Putamen (tissue), 1 donor: Measurements from ENCODE around the gene TNFRSF8.

Source experiments
- DNase-seq: peaks from one replicate; pipeline ENCODE4 v3.0.0-alpha.2; 2016; ENCODE audit warnings: low spot score

The TNFRSF8 gene

GRCh38 chr1:12114340-12114683 is 51.2 kb downstream of the TNFRSF8 start:
- DNase-seq, result no peak

- DNase-seq, result no peak
These were observed 51.8 kb downstream of the TNFRSF8 start for GRCh38 chr1:12114916-12115315.

- DNase-seq, result no peak
These were observed 58.3 kb downstream of the TNFRSF8 start for GRCh38 chr1:12121212-12122003.

- no peak for DNase-seq
These were observed 60.1 kb downstream of the TNFRSF8 start for GRCh38 chr1:12123172-12123571.

- peak; percentile 47 for DNase-seq
These were observed 61.8 kb downstream of the TNFRSF8 start for GRCh38 chr1:12124693-12125421.

- no peak for DNase-seq
These were observed 62.6 kb downstream of the TNFRSF8 start for GRCh38 chr1:12125422-12126355.

- DNase-seq, result no peak
These were observed 63.7 kb downstream of the TNFRSF8 start for GRCh38 chr1:12126781-12127180.

GRCh38 chr1:12127206-12127810 is 64.2 kb downstream of the TNFRSF8 start:
- no peak for DNase-seq

GRCh38 chr1:12128120-12128519 is 65.0 kb downstream of the TNFRSF8 start:
- no peak for DNase-seq

GRCh38 chr1:12129624-12130023 is 66.5 kb downstream of the TNFRSF8 start:
- no peak for DNase-seq

GRCh38 chr1:12130466-12131130 is 67.5 kb downstream of the TNFRSF8 start:
- no peak for DNase-seq

GRCh38 chr1:12132078-12132477 is 69.0 kb downstream of the TNFRSF8 start:
- no peak for DNase-seq

GRCh38 chr1:12134716-12135115 is 71.6 kb downstream of the TNFRSF8 start:
- no peak for DNase-seq

- no peak for DNase-seq
These were observed 72.5 kb downstream of the TNFRSF8 start for GRCh38 chr1:12135612-12136011.

GRCh38 chr1:12136916-12137610 is 74.0 kb downstream of the TNFRSF8 start:
- DNase-seq, result no peak

- DNase-seq, result no peak
These were observed 75.4 kb downstream of the TNFRSF8 start for GRCh38 chr1:12138196-12139168.

- DNase-seq, result no peak
These were observed 76.9 kb downstream of the TNFRSF8 start for GRCh38 chr1:12140016-12140415.

GRCh38 chr1:12140515-12141162 is 77.5 kb downstream of the TNFRSF8 start:
- DNase-seq, result no peak
